K562 (cell line): ENCODE data around the gene FNBP1. TPM values are rescaled to one million over a fixed set of nuclear protein-coding genes. Genes with fewer than 3 reads are reported as not detected.

ENCODE experiments used
- ATAC-seq: fragments of 200-7000 bp; cut with Tn5 transposase; 3 replicates; pipeline ENCODE4 v1.9.1; 2020; ENCODE audit warnings: moderate library complexity
- BruUV-seq: library from RNA; stranded (reverse); fragments of 400-500 nt; replicated peaks from 2 replicates; lab custom pipeline; 2021; lab: Mats Ljungman, UMichigan
- CTCF ChIA-PET: fragments of 300-600 bp; formaldehyde crosslinking; extraction: SDS; loops from one replicate; lab custom pipeline; 2021; ENCODE audit warnings: low intra/inter-chr PET ratio; lab: Yijun Ruan, JAX
- POLR2A ChIA-PET: fragments of 300-600, 350-650 bp; sonication (Branson Sonifier 250); formaldehyde crosslinking; extraction: SDS; loops from one replicate; lab custom pipeline; 2021; ENCODE audit warnings: antibody characterized with exemption, inconsistent platforms; lab: Yijun Ruan, JAX
- DNase-seq, 4 experiments: peaks; one replicate each; pipeline versions ENCODE4 v3.0.0 to v3.0.0-alpha.2; 2011 to 2018; ENCODE audit warnings: low spot score in 3 of 4, mixed read lengths in 3 of 4; ENCODE audit errors: extremely low read depth in 1 of 4
- FAIRE-seq: peaks from 2 replicates; lab custom pipeline; 2011; peaks lifted over from hg19 to GRCh38; lab: Jason Lieb, UNC
- H2AFZ ChIP-seq: 2 replicates; pipeline ENCODE4 v1.6.0; 2011; ENCODE audit warnings: low read depth, low read length, control low read depth, inconsistent platforms
- H3K27ac ChIP-seq: fragments of 200-600 bp; 3 replicates; pipeline ENCODE4 v1.8.0; 2011; ENCODE audit warnings: low read depth, mild to moderate bottlenecking, control low read depth, inconsistent platforms, low read length, moderate library complexity, mixed read lengths; ENCODE audit errors: extremely low read depth
- H3K27me3 ChIP-seq, 2 experiments: fragments of 300-600 bp in 1 of 2; 2 replicates in 1 of 2; 3 replicates in 1 of 2; pipeline versions ENCODE4 v1.6.0 to v1.8.0; 2011; ENCODE audit warnings: inconsistent platforms in 2 of 2, low read length in 2 of 2, mild to moderate bottlenecking in 1 of 2, mixed read lengths in 1 of 2, moderate library complexity in 1 of 2; ENCODE audit not compliant: control insufficient read depth in 2 of 2, insufficient read depth in 2 of 2
- H3K36me3 ChIP-seq: fragments of 300-600 bp; 3 replicates; pipeline ENCODE4 v1.8.0; 2011; ENCODE audit warnings: mild to moderate bottlenecking, low read length, inconsistent platforms; ENCODE audit not compliant: control insufficient read depth, insufficient read depth
- H3K4me1 ChIP-seq, 2 experiments: fragments of 200-600 bp in 1 of 2; replicated peaks in 1 of 2; 2 replicates in 1 of 2; 3 replicates in 1 of 2; pipeline versions ENCODE4 v1.5.1 to v1.8.0; 2011; ENCODE audit warnings: inconsistent platforms in 2 of 2, low read length in 2 of 2, mild to moderate bottlenecking in 1 of 2, mixed read lengths in 1 of 2, moderate library complexity in 1 of 2; ENCODE audit not compliant: control insufficient read depth in 2 of 2, insufficient read depth in 2 of 2
- H3K4me2 ChIP-seq: 2 replicates; pipeline ENCODE4 v1.6.1; 2011; ENCODE audit warnings: low read length, control low read depth, inconsistent platforms, mixed read lengths; ENCODE audit not compliant: insufficient read depth
- H3K4me3 ChIP-seq: fragments of 200-600 bp; sonication (generic), shearing (Covaris generic); 2 replicates; pipeline ENCODE4 v1.5.1; 2016; ENCODE audit warnings: control low read depth, inconsistent platforms
- H3K79me2 ChIP-seq: fragments of 200-600 bp; 3 replicates; pipeline ENCODE4 v1.8.0; 2011; ENCODE audit warnings: low read length, inconsistent platforms; ENCODE audit not compliant: control insufficient read depth, insufficient read depth
- H3K9ac ChIP-seq, 2 experiments: 2 replicates each; pipeline versions ENCODE4 v1.6.0 to v1.6.1; 2011; ENCODE audit warnings: low read depth in 2 of 2, low read length in 2 of 2, control low read depth in 1 of 2, inconsistent platforms in 1 of 2, mild to moderate bottlenecking in 1 of 2, mixed read lengths in 1 of 2; ENCODE audit not compliant: insufficient read depth in 1 of 2
- H3K9me1 ChIP-seq: one replicate; pipeline ENCODE4 v1.6.0; 2011; ENCODE audit warnings: inconsistent platforms, mild to moderate bottlenecking, low read length, moderate library complexity; ENCODE audit not compliant: control insufficient read depth, insufficient read depth
- H3K9me3 ChIP-seq: replicated peaks from 2 replicates; pipeline ENCODE4 v1.5.1; 2011; ENCODE audit warnings: low read depth, low read length, inconsistent platforms; ENCODE audit not compliant: control insufficient read depth, insufficient read depth
- H4K20me1 ChIP-seq: replicated peaks from 2 replicates; pipeline ENCODE4 v1.6.1; 2011; ENCODE audit warnings: low read length, inconsistent platforms, mixed read lengths; ENCODE audit not compliant: control insufficient read depth, insufficient read depth
- GATA2 ChIP-seq: sonication (generic); formaldehyde crosslinking; IDR thresholded peaks from 2 replicates; pipeline ENCODE4 v1.4.0; 2020; ENCODE audit warnings: mild to moderate bottlenecking, missing genetic modification reagents
- HMG20B ChIP-seq: fragments of 250-450 bp; sonication (Bioruptor Pico); IDR thresholded peaks from 2 replicates; pipeline ENCODE4 v1.5.0; 2021; ENCODE audit warnings: mild to moderate bottlenecking
- HNRNPUL1 ChIP-seq: fragments of 200-400 bp; formaldehyde crosslinking; IDR thresholded peaks from 2 replicates; pipeline ENCODE4 v1.6.1; 2017; ENCODE audit warnings: low read length
- IFI16 ChIP-seq: fragments of 250-450 bp; sonication (Bioruptor Pico); IDR thresholded peaks from 2 replicates; pipeline ENCODE4 v2.1.2; 2022; ENCODE audit warnings: mild to moderate bottlenecking, inconsistent platforms
- MTA2 ChIP-seq: fragments of 450-650 bp; IDR thresholded peaks from 2 replicates; pipeline ENCODE4 v1.6.1; 2016; ENCODE audit warnings: low read depth
- NR2F6 ChIP-seq: fragments of 450-650 bp; formaldehyde crosslinking; IDR thresholded peaks from 2 replicates; pipeline ENCODE4 v1.4.0; 2020; ENCODE audit warnings: mild to moderate bottlenecking
- POLR2AphosphoS2 ChIP-seq: IDR thresholded peaks from 2 replicates; pipeline ENCODE4 v1.6.1; 2012; ENCODE audit warnings: low read length, improper control_type of control experiment
- POLR2H ChIP-seq: IDR thresholded peaks from 2 replicates; pipeline ENCODE4 v1.6.1; 2016; ENCODE audit warnings: missing genetic modification characterization, low read depth, mild to moderate bottlenecking, control low read depth, missing compliant biosample characterization, moderate library complexity
- RNF2 ChIP-seq: sonication (generic); IDR thresholded peaks from 2 replicates; pipeline ENCODE4 v1.6.1; 2016
- ZBTB26 ChIP-seq: fragments of 450-650 bp; formaldehyde crosslinking; IDR thresholded peaks from 2 replicates; pipeline ENCODE4 v1.4.0; 2022; ENCODE audit warnings: missing genetic modification characterization
- ZFX ChIP-seq: sonication (generic); formaldehyde crosslinking; IDR thresholded peaks from 2 replicates; pipeline ENCODE4 v1.8.0; 2022; ENCODE audit warnings: mild to moderate bottlenecking, missing genetic modification reagents, moderate library complexity
- ZNF133 ChIP-seq: fragments of 250-450 bp; sonication (Bioruptor Pico); IDR thresholded peaks from 2 replicates; pipeline ENCODE4 v1.4.0; 2020; ENCODE audit warnings: mild to moderate bottlenecking
- ZNF449 ChIP-seq: fragments of 250-450 bp; sonication (Bioruptor Pico); IDR thresholded peaks from 2 replicates; pipeline ENCODE4 v1.8.0; 2022; ENCODE audit warnings: moderate library complexity, mild to moderate bottlenecking, inconsistent platforms
- WGBS: fragments of 100-300 bp; shearing (Covaris generic); methylation state at CpG from one replicate; pipeline ENCODE4 v1.1.6; 2016; ENCODE audit warnings: low coverage, mixed read lengths; ENCODE audit not compliant: insufficient coverage; ENCODE audit errors: missing lambda C conversion rate; 5-methylcytosine and 5-hydroxymethylcytosine counted together
- in situ Hi-C: fragments of 300-500 bp; cut with MboI; formaldehyde crosslinking; loops from 4 replicates; pipeline ENCODE4 v1.15.0; 2018; ENCODE audit warnings: inconsistent platforms, mixed read lengths
- intact Hi-C: fragments of 100-400 bp; cut with micrococcal nuclease; formaldehyde crosslinking; loops from 2 replicates; pipeline ENCODE4 v1.14.2; 2022
- polyA plus RNA-seq, 8 experiments: library from polyadenylated mRNA; depleted of rRNA in 4 of 8; stranded (reverse) in 5 of 8; unstranded in 3 of 8; fragments of >200 nt; fragmentation: Nextera tagmentation in 2 of 8; fragmentation: Illumina TruSeq in 1 of 8; extraction: Ambion mirVana in 2 of 8; extraction: Trizol in 1 of 8; gene quantifications; 2 replicates each; pipeline versions ENCODE4 v1.2.1 to v1.2.3, GENCODE V29; 2011 to 2014; ENCODE audit warnings: inconsistent platforms in 1 of 8, missing spikeins in 1 of 8
- total RNA-seq, 7 experiments: library from RNA; depleted of rRNA in 6 of 7; stranded (reverse); fragments of >200 nt in 6 of 7; fragmentation: Illumina TruSeq in 2 of 7; extraction: Trizol in 2 of 7; gene quantifications; 2 replicates each; pipeline versions ENCODE4 v1.2.1 to v1.2.3, GENCODE V29; 2011 to 2021; ENCODE audit warnings: low replicate concordance in 1 of 7

Gene FNBP1
- total and polyA plus RNA-seq, 9 of the 15 experiments (the other 6 are each of a cell fraction or from before 2014, with no cell fraction given), result 1.8 to 14.9 (median 7.6) TPM

DNA sequence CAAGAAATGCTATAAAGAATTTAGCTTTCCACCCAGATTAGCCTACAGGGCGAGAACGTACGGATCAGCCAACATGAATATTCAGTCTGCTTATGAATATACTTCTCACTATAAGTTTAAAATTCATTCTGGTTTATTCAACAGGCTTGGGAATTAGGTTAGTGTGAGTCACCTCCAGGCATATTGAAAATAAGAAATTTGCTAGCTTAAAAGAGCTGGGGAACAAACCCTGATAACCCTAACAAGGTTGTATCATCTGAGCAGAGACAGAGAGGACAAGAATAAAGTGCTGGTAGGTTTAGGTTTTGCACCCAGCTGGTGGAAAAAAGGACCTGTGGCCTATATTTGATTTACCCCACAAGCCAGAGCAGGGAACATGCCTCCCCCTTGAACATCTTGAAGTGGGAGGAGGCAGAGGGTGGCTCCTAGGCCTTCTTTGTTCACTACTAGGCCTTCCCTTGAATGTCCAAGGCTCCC, 12.3 kb downstream of the FNBP1 start:
- no peak overlapping the region for H3K4me2 ChIP-seq
- H3K9ac ChIP-seq, result no peak overlapping the region
- H3K9me1 ChIP-seq, result no peaks in the 10 kb centered on the region
- ChIA-PET CTCF (no interaction called here), POLR2A (interaction anchor here (0.7 kb wide), 1 partner anchor 74 kb away, joined by 3 read pairs; no protein-coding TSS in a partner anchor)
- H3K79me2 ChIP-seq, result no peaks in the 10 kb centered on the region
- no TSS peak for BruUV-seq
- TF ChIP-seq IFI16 (no peak), POLR2AphosphoS2 (no peak), MTA2 (no peak), ZFX (CRISPR knock-in tag) (no peak), POLR2H (tag) (no peak), HNRNPUL1 (no peak), ZNF133 (CRISPR knock-in tag) (no peak), HMG20B (CRISPR knock-in tag) (no peak), NR2F6 (CRISPR knock-in tag) (no peak), ZNF449 (CRISPR knock-in tag) (no peak), GATA2 (CRISPR knock-in tag) (no peak), ZBTB26 (CRISPR knock-in tag) (no peak), RNF2 (no peak)
- no peaks in the 10 kb centered on the region for H4K20me1 ChIP-seq
- H3K9me3 ChIP-seq, result no peaks in the 10 kb centered on the region
- no peaks in the 10 kb centered on the region for H3K36me3 ChIP-seq
- in situ Hi-C loops, result no loop called here
- H2AFZ ChIP-seq, result no peak overlapping the region
- no peak for DNase-seq
- H3K27me3 ChIP-seq, result no peaks in the 10 kb centered on the region
- H3K27ac ChIP-seq, result no peak overlapping the region
- no peak; the same call in 1 of the 3 replicates for ATAC-seq
- intact Hi-C loops, result no loop called here
- H3K4me1 ChIP-seq, result no peaks in the 10 kb centered on the region
- WGBS, result 61% methylated on average over 3 of the region's 3 CpGs
- no peak overlapping the region for H3K4me3 ChIP-seq
- FAIRE-seq, result no peak
